ENCODE measurements around the gene PHACTR4. TPM values are rescaled to one million over a fixed set of nuclear protein-coding genes. Genes with fewer than 3 reads are reported as not detected.

PHACTR4 gene
- total and polyA plus RNA-seq, 10 of the 15 experiments (the other 5 are each of a cell fraction or from before 2014, with no cell fraction given), result 8.9 to 34.2 (median 12.5) TPM

DNA sequence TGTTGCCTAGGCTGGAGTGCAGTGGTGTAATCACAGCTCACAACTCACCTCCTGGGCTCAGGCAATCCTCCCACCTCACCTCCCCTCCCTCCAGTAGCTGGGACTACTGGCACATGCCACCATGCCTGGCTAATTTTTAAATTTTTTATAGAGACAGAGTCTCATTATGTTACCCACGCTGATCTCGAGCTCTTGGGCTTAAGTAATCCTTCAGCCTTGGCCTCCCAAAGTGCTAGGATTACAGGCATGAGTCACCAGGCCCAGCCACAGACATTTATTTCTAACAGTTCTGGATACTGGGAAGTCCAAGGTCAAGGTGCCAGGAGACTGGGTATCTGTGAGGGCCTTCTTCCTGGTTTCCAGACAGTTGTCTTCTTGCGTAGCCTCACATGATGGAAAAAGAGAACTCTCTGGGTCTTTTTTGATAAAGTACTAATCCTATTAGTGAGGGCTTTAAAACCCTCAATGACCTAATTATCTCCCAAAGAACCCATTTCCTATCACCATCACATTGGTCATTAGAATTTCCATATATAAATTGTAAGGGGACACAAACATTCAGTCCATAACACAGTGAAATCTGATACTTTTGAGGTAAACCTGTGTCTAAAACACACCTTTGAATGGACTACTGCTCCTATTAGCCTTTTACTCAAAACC lies 67.9 kb downstream of the PHACTR4 start:
- H3K4me2 ChIP-seq (ENCODE audit: control insufficient read depth, insufficient read depth), result peak overlapping the region; percentile 94
- ChIA-PET POLR2A (interaction anchor here (1.1 to 3.2 kb wide), 3 partner anchors 13 to 68 kb away, joined by 3 to 12 read pairs (median 3); partner anchors contain the start of gene RCC1), RAD21 (ENCODE audit: unreplicated experiment) (interaction anchor here (0.6 kb wide), 1 partner anchor 113 kb away, joined by 5 read pairs; no protein-coding TSS in a partner anchor), CTCF (interaction anchor here (1.0 to 1.6 kb wide), 2 partner anchors 20 to 25 kb away, joined by 3 to 5 read pairs; no protein-coding TSS in a partner anchor), SMC1A (ENCODE audit: uncharacterized antibody, unreplicated experiment) (interaction anchor here (1.3 to 2.1 kb wide), 3 partner anchors 8 to 188 kb away, joined by 5 to 13 read pairs (median 5); no protein-coding TSS in a partner anchor)
- no peaks in the 10 kb centered on the region for H3K9me3 ChIP-seq (replicated peaks; ENCODE audit: control insufficient read depth, insufficient read depth, low read length)
- H3K4me3 ChIP-seq, result no peak overlapping the region
- H3K79me2 ChIP-seq (ENCODE audit: control insufficient read depth, insufficient read depth, low read length), result peaks cover 8% of the 10 kb centered on the region
- 100% methylated on average over 3 of the region's 3 CpGs for WGBS (ENCODE audit: insufficient coverage, insufficient replicate concordance, low lambda C conversion rate, missing lambda C conversion rate)
- in situ Hi-C loops (cut with MboI), result no loop called here
- peak overlapping the region; percentile 54 for H3K27ac ChIP-seq (ENCODE audit: control insufficient read depth, insufficient read depth)
- FAIRE-seq (no peak), DNase-seq (ENCODE audit: low read depth, low spot score) (no peak), ATAC-seq (no peak)
- no TSS peak for BruUV-seq (replicated peaks)
- H4K20me1 ChIP-seq (ENCODE audit: control insufficient read depth, insufficient read depth), result no peaks in the 10 kb centered on the region
- peak overlapping the region; percentile 56; the same call in 1 of the 2 replicates for H3K9ac ChIP-seq (ENCODE audit: control insufficient read depth, insufficient read depth, low read length)
- no peaks in the 10 kb centered on the region for H3K27me3 ChIP-seq (replicated peaks in 1 of 2; ENCODE audit: control insufficient read depth in 2 of 2, insufficient read depth in 2 of 2, low read length in 1 of 2)
- H3K36me3 ChIP-seq (ENCODE audit: control insufficient read depth in 2 of 2, insufficient read depth in 2 of 2, low read length in 1 of 2), result no peaks in the 10 kb centered on the region
- intact Hi-C loops (cut with micrococcal nuclease; ENCODE audit: unreplicated experiment), result no loop called here
- peaks cover 6% of the 10 kb centered on the region for H3K4me1 ChIP-seq (ENCODE audit: control insufficient read depth, insufficient read depth, low read length)
- H2AFZ ChIP-seq (ENCODE audit: control insufficient read depth, low read depth, low read length), result peak overlapping the region; percentile 87; the same call in 1 of the 2 replicates
- TF ChIP-seq NBN (IDR thresholded peaks at IDR 0.05) (no peak), RB1 (IDR thresholded peaks at IDR 0.05; ENCODE audit: borderline replicate concordance) (no peak), FOXM1 (IDR thresholded peaks at IDR 0.05; ENCODE audit: low read depth, low read length) (no peak), HCFC1 (IDR thresholded peaks at IDR 0.05; ENCODE audit: low read length) (no peak), BCL11A (IDR thresholded peaks at IDR 0.05; ENCODE audit: low read depth, low read length) (no peak), BACH1 (IDR thresholded peaks at IDR 0.05; ENCODE audit: borderline replicate concordance) (no peak), RAD21 (IDR thresholded peaks at IDR 0.05; ENCODE audit: insufficient read depth, low read depth, low read length) (no peak), KLF5 (IDR thresholded peaks at IDR 0.05; ENCODE audit: partially characterized antibody) (no peak), ZBTB33 (IDR thresholded peaks at IDR 0.05) (no peak), ASH2L (IDR thresholded peaks at IDR 0.05; ENCODE audit: borderline replicate concordance, low read depth) (no peak), CREM (IDR thresholded peaks at IDR 0.05; ENCODE audit: low read depth) (no peak), CEBPZ (IDR thresholded peaks at IDR 0.05; ENCODE audit: low read depth, low read length) (no peak), SPI1 (IDR thresholded peaks at IDR 0.05; ENCODE audit: borderline replicate concordance, insufficient read depth, low read depth, low read length) (no peak), BRCA1 (IDR thresholded peaks at IDR 0.05; ENCODE audit: low read depth, low read length) (no peak), BMI1 (IDR thresholded peaks at IDR 0.05; ENCODE audit: borderline replicate concordance) (no peak), EP300 (IDR thresholded peaks at IDR 0.05; ENCODE audit: borderline replicate concordance in 1 of 2, control insufficient read depth in 1 of 2, low read depth in 2 of 2, low read length in 2 of 2) (no peak), KAT2A (conservative IDR thresholded peaks at IDR 0.05; ENCODE audit: control insufficient read depth, low read depth, low read length) (no peak), PBX3 (IDR thresholded peaks at IDR 0.05; ENCODE audit: insufficient replicate concordance, low read depth, low read length) (no peak)
